Right atrium auricular region (tissue), 2 donors: ENCODE measurements around the gene BSN. TPM values are rescaled to one million over a fixed set of nuclear protein-coding genes. Genes with fewer than 3 reads are reported as not detected.

Source experiments
- DNase-seq: peaks from one replicate; pipeline ENCODE4 v3.0.0-alpha.2; 2019; ENCODE audit warnings: low spot score
- H3K27ac ChIP-seq, 2 donors: fragments of 200-600 bp; sonication (generic); 1 replicate in 1 of 2; 2 replicates in 1 of 2; pipeline ENCODE4 v1.5.1; 2016 to 2019
- H3K27me3 ChIP-seq, 2 donors: fragments of 200-600 bp; sonication (generic); one replicate each; pipeline versions ENCODE4 v1.5.1 to v1.6.0; 2017 to 2019
- H3K36me3 ChIP-seq: fragments of 200-600 bp; sonication (generic); one replicate; pipeline ENCODE4 v1.5.1; 2016
- H3K4me1 ChIP-seq, 2 donors: fragments of 200-600 bp; sonication (generic); one replicate each; pipeline versions ENCODE4 v1.5.1 to v1.6.0; 2017 to 2019
- H3K4me3 ChIP-seq, 2 donors: fragments of 200-600 bp; sonication (generic); 1 replicate in 1 of 2; 2 replicates in 1 of 2; pipeline ENCODE4 v1.5.1; 2017 to 2019; ENCODE audit warnings: mild to moderate bottlenecking in 1 of 2, moderate library complexity in 1 of 2
- H3K9me3 ChIP-seq, 2 donors: fragments of 200-600 bp; sonication (generic); one replicate each; pipeline ENCODE4 v1.5.1; 2019
- total RNA-seq, 2 donors: library from RNA; depleted of rRNA; stranded (reverse); fragments of >200 nt; gene quantifications; one replicate each; pipeline ENCODE4 v1.1.0, GENCODE V29; 2016
- TF ChIP-seq, protein P1 (sequence below), 2 donors: fragments of 200-600 bp; sonication (generic); IDR thresholded peaks; one replicate each; pipeline ENCODE4 v1.5.1; 2019; ENCODE audit warnings: antibody characterized with exemption in 2 of 2

The BSN gene
- total RNA-seq, 2 donors from 2014 or later, result 0.41 to 0.63 TPM

GRCh38 chr3:49519916-49520385 lies 34.3 kb upstream of the BSN start:
- H3K27me3 ChIP-seq, result no peaks in the 10 kb centered on the region
- H3K4me3 ChIP-seq, result no peak overlapping the region
- no peak for DNase-seq
- H3K36me3 ChIP-seq, result peaks cover 23% of the 10 kb centered on the region
- H3K27ac ChIP-seq, result no peak overlapping the region
- no peaks in the 10 kb centered on the region for H3K9me3 ChIP-seq
- H3K4me1 ChIP-seq, result peaks cover 0 to 45% of the 10 kb centered on the region in 2 donors
- TF ChIP-seq, protein P1, sequence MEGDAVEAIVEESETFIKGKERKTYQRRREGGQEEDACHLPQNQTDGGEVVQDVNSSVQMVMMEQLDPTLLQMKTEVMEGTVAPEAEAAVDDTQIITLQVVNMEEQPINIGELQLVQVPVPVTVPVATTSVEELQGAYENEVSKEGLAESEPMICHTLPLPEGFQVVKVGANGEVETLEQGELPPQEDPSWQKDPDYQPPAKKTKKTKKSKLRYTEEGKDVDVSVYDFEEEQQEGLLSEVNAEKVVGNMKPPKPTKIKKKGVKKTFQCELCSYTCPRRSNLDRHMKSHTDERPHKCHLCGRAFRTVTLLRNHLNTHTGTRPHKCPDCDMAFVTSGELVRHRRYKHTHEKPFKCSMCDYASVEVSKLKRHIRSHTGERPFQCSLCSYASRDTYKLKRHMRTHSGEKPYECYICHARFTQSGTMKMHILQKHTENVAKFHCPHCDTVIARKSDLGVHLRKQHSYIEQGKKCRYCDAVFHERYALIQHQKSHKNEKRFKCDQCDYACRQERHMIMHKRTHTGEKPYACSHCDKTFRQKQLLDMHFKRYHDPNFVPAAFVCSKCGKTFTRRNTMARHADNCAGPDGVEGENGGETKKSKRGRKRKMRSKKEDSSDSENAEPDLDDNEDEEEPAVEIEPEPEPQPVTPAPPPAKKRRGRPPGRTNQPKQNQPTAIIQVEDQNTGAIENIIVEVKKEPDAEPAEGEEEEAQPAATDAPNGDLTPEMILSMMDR (IDR thresholded peaks at IDR 0.05), result no peak

DNA sequence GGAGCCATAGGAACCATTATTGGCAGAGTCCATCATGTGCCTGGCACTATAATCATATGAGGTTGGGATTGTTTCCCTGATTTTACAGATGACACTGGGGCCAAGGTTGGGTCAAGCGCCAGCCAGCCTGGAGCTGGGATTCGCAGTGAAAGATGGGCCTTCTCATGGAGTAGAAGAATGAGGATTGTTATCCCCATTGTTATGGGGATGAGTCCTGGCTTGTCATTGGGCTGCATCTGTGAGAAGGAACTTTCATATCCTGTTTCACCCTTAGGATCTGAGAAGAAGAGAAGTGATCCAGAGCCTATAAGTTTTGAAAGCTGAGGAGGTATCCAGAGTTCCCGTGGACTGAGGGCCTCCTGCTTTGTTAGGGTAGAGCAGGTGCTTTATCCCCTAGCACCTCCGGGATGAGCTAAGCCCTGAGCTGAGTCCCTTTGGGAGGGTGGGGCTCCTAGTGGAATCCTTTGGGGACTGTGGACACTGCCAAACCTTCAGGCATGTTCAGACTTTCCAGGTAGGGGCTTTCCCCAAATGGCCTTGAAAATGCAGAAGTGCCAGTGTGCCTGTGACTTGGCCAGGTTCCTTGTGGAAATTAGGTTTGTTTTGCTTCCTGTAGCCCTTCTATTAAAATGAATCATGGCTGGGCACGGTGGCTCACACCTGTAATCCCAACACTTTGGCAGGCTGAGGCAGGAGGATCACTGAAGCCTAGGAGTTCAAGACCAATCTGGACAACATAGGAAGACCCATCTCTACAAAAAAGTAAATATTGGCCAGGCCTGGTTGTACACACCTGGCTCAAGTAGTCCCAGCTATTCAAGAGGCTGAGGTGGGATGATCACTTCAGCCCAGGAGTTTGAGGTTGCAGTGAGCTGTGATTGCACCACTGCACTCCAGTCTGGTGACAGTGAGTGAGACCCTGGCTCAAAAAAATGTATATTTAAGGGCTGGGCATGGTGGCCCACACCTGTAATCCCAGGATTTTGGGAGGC lies 30.2 kb upstream of the BSN start:
- no peak overlapping the region for H3K4me3 ChIP-seq
- TF ChIP-seq, protein P1 (IDR thresholded peaks at IDR 0.05), result no peak
- peaks cover 0 to 23% of the 10 kb centered on the region in 2 donors for H3K4me1 ChIP-seq
- no peaks in the 10 kb centered on the region for H3K36me3 ChIP-seq
- H3K9me3 ChIP-seq, result no peaks in the 10 kb centered on the region
- no peaks in the 10 kb centered on the region for H3K27me3 ChIP-seq
- no peak for DNase-seq
- H3K27ac ChIP-seq, result no peak overlapping the region

DNA sequence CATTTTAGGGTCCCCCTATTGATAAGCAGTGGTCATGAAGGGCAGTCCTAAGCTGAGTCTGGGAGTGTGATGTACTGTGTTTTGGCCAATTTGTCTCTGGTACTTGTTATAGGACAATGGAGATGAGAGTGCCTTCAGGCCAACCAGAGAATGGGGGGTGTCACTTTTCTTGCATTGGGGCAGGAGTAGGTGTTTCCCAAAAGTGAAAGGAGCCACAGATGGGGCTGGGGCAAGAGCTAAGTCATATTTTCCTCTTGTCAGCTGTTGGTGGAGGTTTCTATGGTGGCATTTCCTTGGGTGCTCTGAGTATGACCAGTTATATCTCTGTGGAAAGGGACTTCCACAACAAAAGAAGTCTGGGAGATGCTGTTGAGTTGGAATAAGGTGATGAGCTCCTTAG lies 24.7 kb upstream of the BSN start:
- TF ChIP-seq, protein P1 (IDR thresholded peaks at IDR 0.05), result no peak
- DNase-seq, result no peak
- Histone ChIP-seq H3K9me3 (no peaks in the 10 kb centered on the region), H3K27me3 (no peaks in the 10 kb centered on the region), H3K4me1 (peaks cover 0 to 10% of the 10 kb centered on the region in 2 donors), H3K27ac (no peak overlapping the region), H3K36me3 (peaks cover 40% of the 10 kb centered on the region), H3K4me3 (no peak overlapping the region)

DNA sequence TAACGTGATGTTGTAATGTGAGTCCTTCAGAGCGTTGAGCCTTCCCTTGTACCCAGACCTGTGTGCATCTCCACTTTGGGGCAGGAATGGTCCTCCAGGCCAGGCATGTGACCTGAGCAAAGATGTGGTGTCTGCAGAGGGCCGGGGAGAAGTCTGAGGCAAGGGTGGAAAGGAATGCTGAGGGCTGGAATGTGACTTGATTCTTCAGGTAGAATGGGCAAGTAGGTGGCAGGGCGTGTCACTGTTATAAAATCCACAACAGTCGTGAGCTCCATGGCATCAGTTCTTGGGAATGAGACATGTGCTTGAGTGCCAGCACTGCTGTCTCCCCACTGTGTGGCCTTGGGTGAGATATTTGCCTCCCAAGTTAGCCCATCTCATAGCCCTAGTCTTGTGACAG lies 24.0 kb upstream of the BSN start:
- peaks cover 0 to 10% of the 10 kb centered on the region in 2 donors for H3K4me1 ChIP-seq
- H3K4me3 ChIP-seq, result no peak overlapping the region
- DNase-seq, result no peak
- H3K9me3 ChIP-seq, result no peaks in the 10 kb centered on the region
- peaks cover 45% of the 10 kb centered on the region for H3K36me3 ChIP-seq
- no peaks in the 10 kb centered on the region for H3K27me3 ChIP-seq
- TF ChIP-seq, protein P1 (IDR thresholded peaks at IDR 0.05), result no peak
- H3K27ac ChIP-seq, result no peak overlapping the region

- no peaks in the 10 kb centered on the region for H3K27me3 ChIP-seq
- H3K4me1 ChIP-seq, result peaks cover 0 to 11% of the 10 kb centered on the region in 2 donors
- H3K27ac ChIP-seq, result no peak overlapping the region
- no peaks in the 10 kb centered on the region for H3K9me3 ChIP-seq
- no peak for DNase-seq
- no peak overlapping the region for H3K4me3 ChIP-seq
- TF ChIP-seq, protein P1 (IDR thresholded peaks at IDR 0.05), result no peak
- peaks cover 45% of the 10 kb centered on the region for H3K36me3 ChIP-seq
Measured at GRCh38 chr3:49530701-49531100, 23.6 kb upstream of the BSN start.
